Measurements from ENCODE around the gene UFL1. TPM values are rescaled to one million over a fixed set of nuclear protein-coding genes. Genes with fewer than 3 reads are reported as not detected.

UFL1 gene
- polyA plus RNA-seq, 2 of the 4 experiments (the other 2 are of a cell fraction) = 8.8 to 12.0 TPM

DNA sequence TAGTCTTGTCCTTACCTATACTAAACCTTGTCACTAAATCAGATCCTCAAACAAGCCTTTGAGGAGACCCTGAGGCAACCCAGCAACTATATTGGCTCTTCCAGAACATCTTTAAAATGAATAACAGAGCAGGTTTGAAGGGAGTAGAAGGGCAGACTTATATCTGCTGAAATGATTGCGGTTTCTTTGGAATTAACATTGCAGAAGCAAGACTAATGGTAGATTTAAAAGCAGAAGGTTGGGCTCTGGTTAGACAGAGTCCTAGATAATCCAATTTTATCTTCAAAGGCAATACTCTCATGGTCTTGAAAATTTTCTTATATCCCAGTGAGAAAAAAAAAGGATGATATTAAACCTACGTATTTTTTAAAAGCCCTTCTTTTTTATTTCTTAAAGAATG is 60.4 kb downstream of the UFL1 start:
- TF ChIP-seq HES2 (IDR thresholded peaks at IDR 0.05) = no peak
- TF ChIP-seq HOXB13 (CRISPR knock-in tag; IDR thresholded peaks at IDR 0.05; ENCODE audit: low read depth) = no peak
- TF ChIP-seq, protein P1, sequence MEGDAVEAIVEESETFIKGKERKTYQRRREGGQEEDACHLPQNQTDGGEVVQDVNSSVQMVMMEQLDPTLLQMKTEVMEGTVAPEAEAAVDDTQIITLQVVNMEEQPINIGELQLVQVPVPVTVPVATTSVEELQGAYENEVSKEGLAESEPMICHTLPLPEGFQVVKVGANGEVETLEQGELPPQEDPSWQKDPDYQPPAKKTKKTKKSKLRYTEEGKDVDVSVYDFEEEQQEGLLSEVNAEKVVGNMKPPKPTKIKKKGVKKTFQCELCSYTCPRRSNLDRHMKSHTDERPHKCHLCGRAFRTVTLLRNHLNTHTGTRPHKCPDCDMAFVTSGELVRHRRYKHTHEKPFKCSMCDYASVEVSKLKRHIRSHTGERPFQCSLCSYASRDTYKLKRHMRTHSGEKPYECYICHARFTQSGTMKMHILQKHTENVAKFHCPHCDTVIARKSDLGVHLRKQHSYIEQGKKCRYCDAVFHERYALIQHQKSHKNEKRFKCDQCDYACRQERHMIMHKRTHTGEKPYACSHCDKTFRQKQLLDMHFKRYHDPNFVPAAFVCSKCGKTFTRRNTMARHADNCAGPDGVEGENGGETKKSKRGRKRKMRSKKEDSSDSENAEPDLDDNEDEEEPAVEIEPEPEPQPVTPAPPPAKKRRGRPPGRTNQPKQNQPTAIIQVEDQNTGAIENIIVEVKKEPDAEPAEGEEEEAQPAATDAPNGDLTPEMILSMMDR (IDR thresholded peaks at IDR 0.05) = no peak
- TF ChIP-seq ZNF302 (CRISPR knock-in tag; IDR thresholded peaks at IDR 0.05) = no peak
- no peak for TF ChIP-seq JUNB (IDR thresholded peaks at IDR 0.05)
- TF ChIP-seq, protein P2, sequence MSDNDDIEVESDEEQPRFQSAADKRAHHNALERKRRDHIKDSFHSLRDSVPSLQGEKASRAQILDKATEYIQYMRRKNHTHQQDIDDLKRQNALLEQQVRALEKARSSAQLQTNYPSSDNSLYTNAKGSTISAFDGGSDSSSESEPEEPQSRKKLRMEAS (IDR thresholded peaks at IDR 0.05) = no peak
- no peak for TF ChIP-seq FOXS1 (CRISPR knock-in tag; IDR thresholded peaks at IDR 0.05)
- no peak for TF ChIP-seq MYC (IDR thresholded peaks at IDR 0.05; ENCODE audit: borderline replicate concordance, low read length)
- no peak for TF ChIP-seq E2F6 (IDR thresholded peaks at IDR 0.05; ENCODE audit: borderline replicate concordance, low read depth)
- TF ChIP-seq EHMT2 (IDR thresholded peaks at IDR 0.05; ENCODE audit: low read depth) = no peak
- TF ChIP-seq CBX8 (IDR thresholded peaks at IDR 0.05) = no peak
- no peak for TF ChIP-seq BHLHE40 (IDR thresholded peaks at IDR 0.05; ENCODE audit: low read depth, low read length)
- no peak for TF ChIP-seq RAD21 (conservative IDR thresholded peaks at IDR 0.05 in 1 of 2, IDR thresholded peaks at IDR 0.05 in 1 of 2)
- no peak for TF ChIP-seq RNF2 (IDR thresholded peaks at IDR 0.05; ENCODE audit: borderline replicate concordance, low read depth)
- no peak overlapping the region for H3K4me2 ChIP-seq
- FAIRE-seq (no peak), DNase-seq (ENCODE audit: low read depth in 1 of 2, low spot score in 1 of 2) (no peak), ATAC-seq (no peak)
- CTCF ChIA-PET = no interaction called here
- H3K27ac ChIP-seq = no peak overlapping the region
- 14% methylated on average over 2 of the region's 2 CpGs for WGBS (ENCODE audit: missing lambda C conversion rate)
- H3K4me3 ChIP-seq = no peak overlapping the region
- H3K9me3 ChIP-seq = no peaks in the 10 kb centered on the region
- POLR2A ChIA-PET = no interaction called here
- H3K4me1 ChIP-seq = no peaks in the 10 kb centered on the region

- no peak overlapping the region for H3K4me3 ChIP-seq
- H3K27ac ChIP-seq = no peak overlapping the region
- no peaks in the 10 kb centered on the region for H3K9me3 ChIP-seq
- TF ChIP-seq CBX2 (IDR thresholded peaks at IDR 0.05; ENCODE audit: borderline replicate concordance, low read depth) = no peak
- TF ChIP-seq KDM1A (IDR thresholded peaks at IDR 0.05; ENCODE audit: low read depth) = no peak
- no peak for TF ChIP-seq RARB (CRISPR knock-in tag; IDR thresholded peaks at IDR 0.05)
- TF ChIP-seq JUN (IDR thresholded peaks at IDR 0.05) = no peak
- TF ChIP-seq PHF8 (IDR thresholded peaks at IDR 0.05; ENCODE audit: borderline replicate concordance, low read depth) = no peak
- TF ChIP-seq NPAS2 (CRISPR knock-in tag; IDR thresholded peaks at IDR 0.05; ENCODE audit: borderline replicate concordance) = no peak
- no peak for TF ChIP-seq RFX5 (IDR thresholded peaks at IDR 0.05)
- no peak for TF ChIP-seq SREBF2 (IDR thresholded peaks at IDR 0.05)
- no peak for TF ChIP-seq HOXB5 (CRISPR knock-in tag; IDR thresholded peaks at IDR 0.05)
- no peak for TF ChIP-seq ESRRA (IDR thresholded peaks at IDR 0.05; ENCODE audit: borderline replicate concordance, low read length)
- TF ChIP-seq ZNF302 (CRISPR knock-in tag; IDR thresholded peaks at IDR 0.05) = no peak
- TF ChIP-seq ZC3H11A (IDR thresholded peaks at IDR 0.05) = no peak
- TF ChIP-seq ZSCAN20 (CRISPR knock-in tag; IDR thresholded peaks at IDR 0.05) = no peak
- no peak for TF ChIP-seq TP53 (CRISPR knock-in tag; IDR thresholded peaks at IDR 0.05)
- no peak for TF ChIP-seq HOXB13 (CRISPR knock-in tag; IDR thresholded peaks at IDR 0.05; ENCODE audit: low read depth)
- no peak for TF ChIP-seq RAD21 (conservative IDR thresholded peaks at IDR 0.05 in 1 of 2, IDR thresholded peaks at IDR 0.05 in 1 of 2)
- TF ChIP-seq MAZ (IDR thresholded peaks at IDR 0.05; ENCODE audit: borderline replicate concordance, low read depth, low read length) = no peak
- TF ChIP-seq EHF (CRISPR knock-in tag; IDR thresholded peaks at IDR 0.05) = no peak
- TF ChIP-seq KDM5A (IDR thresholded peaks at IDR 0.05) = no peak
- TF ChIP-seq EHMT2 (IDR thresholded peaks at IDR 0.05; ENCODE audit: low read depth) = no peak
- H3K4me1 ChIP-seq = no peaks in the 10 kb centered on the region
- FAIRE-seq (no peak), DNase-seq (ENCODE audit: low read depth in 1 of 2, low spot score in 1 of 2) (no peak), ATAC-seq (no peak)
- H3K4me2 ChIP-seq = no peak overlapping the region
- CTCF ChIA-PET = no interaction called here
- WGBS (ENCODE audit: missing lambda C conversion rate) = 13% methylated on average over 1 of the region's 1 CpG
- POLR2A ChIA-PET = no interaction called here
Measured at GRCh38 chr6:96582436-96582835, 60.8 kb downstream of the UFL1 start.
